Small intestine (tissue), 16 donors: ENCODE data around the gene KIFC1. TPM values are rescaled to one million over a fixed set of nuclear protein-coding genes. Genes with fewer than 3 reads are reported as not detected.
A peak's percentile ranks its signal among the peaks of the same experiment; 100 is the strongest.
"Not testable (repeated sequence)": the region's sequence is repeated elsewhere in the genome, so short reads cannot be mapped to it uniquely, and the experiment has no call there.

ENCODE experiments used
- DNase-seq, 2 donors: peaks; one replicate each; pipeline versions ENCODE4 v3.0.0 to v3.0.0-alpha.2; 2013
- FAIRE-seq: peaks from 2 replicates; lab custom pipeline; 2012; peaks lifted over from hg19 to GRCh38; lab: Jason Lieb, UNC
- H3K27ac ChIP-seq, 3 donors: one replicate each; pipeline ENCODE4 v1.5.1; 2013; ENCODE audit warnings: low read length in 2 of 3, mild to moderate bottlenecking in 2 of 3, control low read depth in 1 of 3, inconsistent platforms in 1 of 3, low read depth in 1 of 3, moderate library complexity in 1 of 3
- H3K27me3 ChIP-seq, 3 donors: one replicate each; pipeline ENCODE4 v1.6.1; 2013; ENCODE audit warnings: low read length in 3 of 3, inconsistent platforms in 1 of 3; ENCODE audit not compliant: control insufficient read depth in 3 of 3, insufficient read depth in 3 of 3
- H3K36me3 ChIP-seq, 3 donors: one replicate each; pipeline ENCODE4 v1.6.1; 2013; ENCODE audit warnings: low read length in 3 of 3, inconsistent platforms in 1 of 3, low read depth in 1 of 3, mild to moderate bottlenecking in 1 of 3, moderate library complexity in 1 of 3; ENCODE audit not compliant: control insufficient read depth in 3 of 3, insufficient read depth in 2 of 3
- H3K4me1 ChIP-seq, 3 donors: one replicate each; pipeline ENCODE4 v1.6.1; 2013; ENCODE audit warnings: low read length in 2 of 3, inconsistent platforms in 1 of 3, low read depth in 1 of 3, mild to moderate bottlenecking in 1 of 3, moderate library complexity in 1 of 3; ENCODE audit not compliant: control insufficient read depth in 3 of 3, insufficient read depth in 2 of 3
- H3K4me3 ChIP-seq, 3 donors: one replicate each; pipeline ENCODE4 v1.5.1; 2013; ENCODE audit warnings: low read length in 3 of 3, control low read depth in 1 of 3, inconsistent platforms in 1 of 3, low read depth in 1 of 3, mild to moderate bottlenecking in 1 of 3, moderate library complexity in 1 of 3
- H3K9me3 ChIP-seq, 2 donors: one replicate each; pipeline ENCODE4 v1.6.1; 2013; ENCODE audit warnings: low read depth in 1 of 2, low read length in 1 of 2; ENCODE audit not compliant: control insufficient read depth in 2 of 2, insufficient read depth in 1 of 2
- WGBS, 3 donors: extraction: QIAGEN DNeasy Blood & Tissue Kit; methylation state at CpG; one replicate each; pipeline ENCODE4 v1.1.7; 2013; 5-methylcytosine and 5-hydroxymethylcytosine counted together
- long read RNA-seq, 10 donors: transcript quantifications; one replicate each; lab custom pipeline, GENCODE V29; 2026
- polyA plus RNA-seq, 4 donors: library from polyadenylated mRNA; stranded (reverse) in 3 of 4; unstranded in 1 of 4; fragments of 200-250 nt in 3 of 4; fragments of 120-200 nt in 1 of 4; gene quantifications; one replicate each; pipeline versions ENCODE4 v1.2.1 to v1.2.3, GENCODE V29; 2013
- donor health status: healthy with polysubstance abuse.
- donor health status: control.
- donor health status: control.
- donor health status: Bipolar disorder and iron deficiency.
- donor health status: healthy.

KIFC1 gene, protein sequence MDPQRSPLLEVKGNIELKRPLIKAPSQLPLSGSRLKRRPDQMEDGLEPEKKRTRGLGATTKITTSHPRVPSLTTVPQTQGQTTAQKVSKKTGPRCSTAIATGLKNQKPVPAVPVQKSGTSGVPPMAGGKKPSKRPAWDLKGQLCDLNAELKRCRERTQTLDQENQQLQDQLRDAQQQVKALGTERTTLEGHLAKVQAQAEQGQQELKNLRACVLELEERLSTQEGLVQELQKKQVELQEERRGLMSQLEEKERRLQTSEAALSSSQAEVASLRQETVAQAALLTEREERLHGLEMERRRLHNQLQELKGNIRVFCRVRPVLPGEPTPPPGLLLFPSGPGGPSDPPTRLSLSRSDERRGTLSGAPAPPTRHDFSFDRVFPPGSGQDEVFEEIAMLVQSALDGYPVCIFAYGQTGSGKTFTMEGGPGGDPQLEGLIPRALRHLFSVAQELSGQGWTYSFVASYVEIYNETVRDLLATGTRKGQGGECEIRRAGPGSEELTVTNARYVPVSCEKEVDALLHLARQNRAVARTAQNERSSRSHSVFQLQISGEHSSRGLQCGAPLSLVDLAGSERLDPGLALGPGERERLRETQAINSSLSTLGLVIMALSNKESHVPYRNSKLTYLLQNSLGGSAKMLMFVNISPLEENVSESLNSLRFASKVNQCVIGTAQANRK
- polyA plus RNA-seq, result 10 to 100 TPM in 2 of 4 donors, 1 to 10 TPM in 2; 3.1 to 23.2 (median 10.7) TPM
- long read RNA-seq, donor 1, transcript KIFC1-211 (11 exons, 2,706 nt), result major isoform, 6 of 6 reads
- long read RNA-seq, donor 1, partial matches to known transcripts, result 0 of 6 reads
- long read RNA-seq, donor 1, other reads (novel, unspliced or antisense), result 0 of 6 reads
- long read RNA-seq, donor 2, partial matches to known transcripts, result 0 of 1 reads
- long read RNA-seq, donor 2, other reads (novel, unspliced or antisense), result 0 of 1 reads
- long read RNA-seq, donor 3, partial matches to known transcripts, result 6 of 6 reads
- long read RNA-seq, donor 3, other reads (novel, unspliced or antisense), result 0 of 6 reads
- long read RNA-seq, donor 4, result 0 reads
- long read RNA-seq, donor 5, partial matches to known transcripts, result 0 of 1 reads
- long read RNA-seq, donor 5, other reads (novel, unspliced or antisense), result 0 of 1 reads
- long read RNA-seq, donor 6, result 0 reads
- long read RNA-seq, donor 7, partial matches to known transcripts, result 8 of 20 reads
- long read RNA-seq, donor 7, other reads (novel, unspliced or antisense), result 10 of 20 reads
- long read RNA-seq, donor 8, result 0 reads
- long read RNA-seq, donor 9, result 0 reads
- long read RNA-seq, donor 10, transcript KIFC1-211 (11 exons, 2,706 nt), result major isoform, 6 of 14 reads
- long read RNA-seq, donor 10, partial matches to known transcripts, result 8 of 14 reads
- long read RNA-seq, donor 10, other reads (novel, unspliced or antisense), result 0 of 14 reads

DNA sequence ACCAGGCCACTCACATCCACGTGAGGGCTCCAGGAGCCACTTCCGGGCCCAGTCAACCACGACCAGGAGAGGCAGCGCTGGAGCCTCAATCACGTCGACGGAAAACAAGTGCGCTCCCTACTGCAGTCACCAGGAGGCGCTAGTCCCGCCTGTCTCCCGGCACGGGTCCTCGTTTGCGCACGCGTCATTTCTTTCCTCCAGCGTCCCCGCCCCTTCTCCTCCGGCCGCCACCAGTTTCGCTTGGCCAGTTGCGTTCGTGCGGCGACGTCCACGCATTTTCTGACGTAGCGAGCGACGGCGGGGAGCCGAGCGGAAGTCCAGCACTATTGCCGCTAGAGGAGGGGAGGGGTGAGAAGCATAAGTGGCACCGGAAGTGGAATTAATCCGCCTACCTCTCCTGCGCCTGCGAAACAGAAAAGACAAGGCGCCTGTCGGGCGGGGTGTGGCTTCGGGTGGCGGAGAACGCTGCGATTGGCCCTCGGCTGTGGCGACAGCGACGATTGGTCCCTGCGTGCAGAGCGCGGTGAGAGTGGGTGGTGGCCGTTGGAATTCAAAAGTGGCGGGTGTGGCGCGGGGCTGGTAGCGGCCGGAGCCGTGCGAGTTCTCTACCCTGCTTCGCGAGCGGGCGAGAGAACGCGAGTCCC, at the start of gene KIFC1:
KIFC1 (plus strand) TSS at position 546 of the 644 bp plus-strand sequence. CDS start 163 bp downstream, outside the sequence.
- no peaks in the 10 kb centered on the region for H3K27me3 ChIP-seq
- H3K9me3 ChIP-seq, result no peaks in the 10 kb centered on the region
- 0 to 1% (median 0%) methylated on average over 65 to 67 of the region's 67 CpGs for WGBS, 3 donors
- peaks cover 0 to 15% (median 0%) of the 10 kb centered on the region in 3 donors for H3K4me1 ChIP-seq
- peak within 1 kb of the TSS in 2 of 3 donors; percentile 63 to 74 for H3K4me3 ChIP-seq
- FAIRE-seq, result peak; percentile 41
- peak; percentile 100 for DNase-seq
- H3K27ac ChIP-seq, result peak within 1 kb of the TSS; percentile 86 to 91 (median 87)
- H3K36me3 ChIP-seq, result no peaks in the 10 kb centered on the region

DNA sequence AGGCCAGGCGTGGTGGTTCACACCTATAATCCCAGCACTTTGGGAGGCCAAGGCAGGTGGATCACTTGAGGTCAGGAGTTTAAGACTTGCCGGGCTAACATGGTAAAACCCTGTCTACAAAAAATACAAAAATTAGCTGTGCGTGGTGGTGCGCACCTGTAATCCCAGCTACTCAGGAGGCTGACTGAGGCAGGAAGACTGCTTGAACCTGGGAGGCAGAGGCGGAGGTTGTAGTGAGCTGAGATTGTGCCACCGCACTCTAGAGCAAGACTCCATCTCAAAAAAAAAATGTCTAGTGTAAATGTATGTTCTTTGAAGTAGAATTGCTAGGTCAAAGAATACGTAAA, 48.0 kb upstream of the KIFC1 start:
- not testable (repeated sequence) for FAIRE-seq, H3K4me3 ChIP-seq
- WGBS, 3 donors, result 76 to 86% (median 80%) methylated on average over 7 of the region's 7 CpGs

DNA sequence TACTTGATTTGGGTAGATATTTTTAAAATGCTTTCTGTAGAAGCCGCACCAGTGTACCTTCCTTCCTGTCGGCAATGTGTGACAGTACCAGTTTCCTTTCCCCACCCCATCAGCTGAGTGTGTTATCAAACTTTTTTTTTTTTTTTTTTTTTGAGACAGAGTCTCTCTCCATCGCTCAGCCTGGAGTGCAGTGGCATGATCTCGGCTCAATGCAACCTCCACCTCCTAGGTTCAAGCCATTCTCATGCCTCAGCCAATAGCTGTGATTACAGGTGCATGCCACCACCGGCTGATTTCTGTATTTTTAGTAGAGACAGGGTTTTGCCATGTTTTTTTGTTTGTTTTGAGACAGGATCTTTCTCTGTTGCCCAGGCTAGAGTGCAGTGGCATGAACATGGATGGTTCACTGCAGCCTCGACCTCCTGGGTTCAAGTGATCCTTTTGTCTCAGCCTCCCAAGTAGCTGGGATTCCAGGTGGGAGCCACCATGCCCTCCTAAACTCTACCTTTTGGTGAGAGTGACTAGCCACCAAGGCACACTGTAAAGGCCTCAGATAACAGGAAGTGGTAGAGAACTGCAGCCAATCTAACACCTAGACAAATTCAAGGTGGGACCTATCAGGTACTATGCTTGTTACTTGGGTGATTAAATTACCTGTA, 47.5 kb upstream of the KIFC1 start:
- FAIRE-seq (no peak), DNase-seq (peak in 1 of 2 donors; percentile 47)
- no peaks in the 10 kb centered on the region for H3K9me3 ChIP-seq
- no peak overlapping the region for H3K4me3 ChIP-seq
- 59 to 71% (median 68%) methylated on average over 6 of the region's 6 CpGs for WGBS, 3 donors
- H3K27ac ChIP-seq, result peak overlapping the region in 2 of 3 donors; percentile 44 to 69
- no peaks in the 10 kb centered on the region for H3K27me3 ChIP-seq
- no peaks in the 10 kb centered on the region for H3K4me1 ChIP-seq
- H3K36me3 ChIP-seq, result no peaks in the 10 kb centered on the region

More for the DNA sequence above, 48.0 kb upstream of the KIFC1 start:
- H3K27me3 ChIP-seq, H3K36me3 ChIP-seq, H3K4me1 ChIP-seq, H3K9me3 ChIP-seq, DNase-seq: not testable (repeated sequence)
- peak overlapping the region in 2 of 3 donors; percentile 5 to 77 for H3K27ac ChIP-seq

DNA sequence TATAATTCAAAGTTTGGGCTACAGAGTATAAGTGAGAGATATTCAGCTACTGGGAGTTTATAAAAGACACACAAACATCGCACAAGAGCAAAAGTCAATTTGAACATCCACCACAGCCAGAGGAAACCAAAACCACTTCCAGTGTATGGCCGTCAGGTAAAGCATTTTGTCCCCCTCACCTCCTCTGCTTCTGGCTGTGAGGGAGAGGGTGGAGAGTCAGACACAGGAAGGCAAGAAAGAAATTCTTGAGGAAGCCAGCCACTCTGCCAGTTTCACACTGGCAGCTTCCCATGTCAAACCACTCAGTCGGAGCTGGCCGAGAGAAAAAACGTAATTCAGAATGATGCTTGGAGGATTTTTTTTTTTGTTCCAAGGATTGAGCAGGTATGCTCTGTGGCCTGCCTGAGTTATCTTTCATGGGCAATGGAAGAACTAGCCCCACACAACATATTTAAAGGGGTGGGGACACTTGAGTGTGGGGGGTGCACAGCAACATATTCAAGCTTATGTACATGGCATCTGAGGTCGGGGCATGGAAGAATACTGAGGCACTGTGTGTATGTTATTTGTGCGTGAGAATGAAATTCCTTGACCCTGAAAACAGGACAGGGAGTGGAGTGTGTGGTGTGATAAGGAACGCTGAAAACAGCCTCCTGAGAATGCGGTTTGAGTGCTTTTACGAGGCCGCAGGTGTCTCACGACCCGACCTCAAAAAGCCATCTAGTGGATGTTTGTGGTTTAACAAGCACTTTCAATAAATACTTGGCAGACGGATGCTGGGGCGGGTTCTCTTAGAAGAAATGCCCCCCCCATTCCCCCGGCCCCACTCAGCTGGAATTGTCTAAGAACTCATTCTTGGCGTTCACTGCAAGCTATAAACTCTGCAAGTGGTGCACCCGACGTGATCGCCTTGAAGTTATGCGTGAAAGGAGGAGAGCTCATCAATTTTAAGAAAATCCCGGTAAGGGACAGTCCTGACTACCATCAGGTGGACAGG, 46.6 kb upstream of the KIFC1 start:
- peak; percentile 85 for DNase-seq
- 9 to 14% (median 11%) methylated on average over 22 of the region's 22 CpGs for WGBS, 3 donors
- no peaks in the 10 kb centered on the region for H3K27me3 ChIP-seq
- no peak for FAIRE-seq
- H3K36me3 ChIP-seq, result no peaks in the 10 kb centered on the region
- no peaks in the 10 kb centered on the region for H3K9me3 ChIP-seq
- H3K27ac ChIP-seq, result peak overlapping the region in 1 of 3 donors; percentile 72
- no peak overlapping the region for H3K4me3 ChIP-seq
- no peaks in the 10 kb centered on the region for H3K4me1 ChIP-seq

DNA sequence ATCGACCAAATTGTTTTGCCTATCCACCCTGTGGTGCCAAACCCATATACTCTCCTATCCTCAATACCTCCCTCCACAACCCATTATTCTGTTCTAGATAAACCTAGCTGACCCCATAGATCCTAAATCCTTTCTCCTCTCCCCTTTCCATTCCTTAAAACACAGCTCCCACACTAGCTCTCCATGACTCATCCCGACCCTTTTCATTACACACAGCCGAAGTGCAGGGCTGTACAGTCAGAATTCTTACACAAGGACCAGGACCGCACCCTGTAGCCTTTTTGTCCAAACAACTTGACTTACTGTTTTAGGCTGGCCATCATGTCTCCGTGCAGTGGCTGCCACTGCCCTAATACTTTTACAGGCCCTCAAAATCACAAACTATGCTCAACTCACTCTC, 44.7 kb upstream of the KIFC1 start:
- not testable (repeated sequence) for H3K27me3 ChIP-seq, H3K4me3 ChIP-seq, H3K27ac ChIP-seq, DNase-seq, H3K36me3 ChIP-seq, H3K9me3 ChIP-seq, H3K4me1 ChIP-seq, FAIRE-seq
- 77 to 86% (median 83%) methylated on average over 5 of the region's 5 CpGs for WGBS, 3 donors

DNA sequence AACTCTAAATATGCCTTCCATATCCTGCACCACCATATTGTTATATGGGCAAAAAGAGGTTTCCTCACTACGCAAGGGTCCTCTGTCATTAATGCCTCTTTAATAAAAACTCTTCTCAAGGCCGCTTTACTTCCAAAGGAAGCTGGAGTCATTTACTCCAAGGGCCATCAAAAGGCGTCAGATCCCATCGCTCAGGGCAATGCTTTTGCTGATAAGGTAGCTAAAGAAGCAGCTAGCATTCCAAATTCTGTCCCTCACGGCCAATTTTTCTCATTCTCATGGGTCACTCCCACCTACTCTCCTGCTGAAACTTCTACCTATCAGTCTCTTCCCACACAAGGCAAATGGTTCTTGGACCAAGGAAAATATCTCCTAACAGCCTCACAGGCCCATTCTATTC, 43.8 kb upstream of the KIFC1 start:
- Histone ChIP-seq H3K9me3 (no peaks in the 10 kb centered on the region), H3K4me3 (no peak overlapping the region), H3K36me3 (no peaks in the 10 kb centered on the region), H3K4me1 (no peaks in the 10 kb centered on the region), H3K27me3 (no peaks in the 10 kb centered on the region), H3K27ac (no peak overlapping the region)
- no peak for FAIRE-seq
- WGBS, 3 donors, result 93 to 98% (median 94%) methylated on average over 5 of the region's 5 CpGs
- DNase-seq, result no peak
